ENCODE results near the gene TRAF7.

Gene TRAF7

GRCh38 chr16:2204416-2205103 is 49.0 kb downstream of the TRAF7 start:
- H3K4me1 Mint-ChIP-seq: peaks cover 41% of the 10 kb centered on the region
- H3K27ac Mint-ChIP-seq: peak overlapping the region; percentile 45 to 95
- H3K27me3 Mint-ChIP-seq: peaks cover 11% of the 10 kb centered on the region
- DNase-seq: no peak
- no peaks in the 10 kb centered on the region for H3K9me3 Mint-ChIP-seq
- ATAC-seq: peak; percentile 3
- H3K4me3 Mint-ChIP-seq: peak overlapping the region; percentile 73 to 86

GRCh38 chr16:2205104-2205966 is 49.8 kb downstream of the TRAF7 start, which contains the start of gene MLST8:
TSS of gene MLST8 (plus strand) at chr16:2205454. CDS start at chr16:2206086, 632 bp downstream.
- Mint-ChIP-seq H3K9me3 (no peaks in the 10 kb centered on the region), H3K4me3 (peak within 1 kb of the TSS; percentile 86 to 90), H3K27me3 (peaks cover 4% of the 10 kb centered on the region), H3K4me1 (peaks cover 41% of the 10 kb centered on the region), H3K27ac (peak within 1 kb of the TSS; percentile 95 to 97)
- DNase-seq (peak; percentile 90 to 93), ATAC-seq (peak; percentile 85)

GRCh38 chr16:2205967-2206313 is 50.4 kb downstream of the TRAF7 start:
- H3K4me1 Mint-ChIP-seq: peaks cover 41% of the 10 kb centered on the region
- peak overlapping the region; percentile 86 to 90 for H3K4me3 Mint-ChIP-seq
- DNase-seq: no peak
- no peaks in the 10 kb centered on the region for H3K27me3 Mint-ChIP-seq
- no peaks in the 10 kb centered on the region for H3K9me3 Mint-ChIP-seq
- ATAC-seq: peak; percentile 35
- peak overlapping the region; percentile 89 to 94 for H3K27ac Mint-ChIP-seq

GRCh38 chr16:2206420-2206779 is 50.8 kb downstream of the TRAF7 start:
- Mint-ChIP-seq H3K9me3 (no peaks in the 10 kb centered on the region), H3K4me1 (peaks cover 43% of the 10 kb centered on the region), H3K4me3 (peak overlapping the region; percentile 86 to 90), H3K27ac (peak overlapping the region; percentile 77 to 85), H3K27me3 (no peaks in the 10 kb centered on the region)
- DNase-seq (no peak), ATAC-seq (no peak)

GRCh38 chr16:2206780-2207433 is 51.3 kb downstream of the TRAF7 start:
- no peak for DNase-seq
- Mint-ChIP-seq H3K4me1 (peaks cover 48% of the 10 kb centered on the region), H3K9me3 (no peaks in the 10 kb centered on the region), H3K4me3 (peak overlapping the region; percentile 86 to 90), H3K27me3 (no peaks in the 10 kb centered on the region), H3K27ac (peak overlapping the region; percentile 77 to 85)
- no peak for ATAC-seq

GRCh38 chr16:2207872-2208271 is 52.3 kb downstream of the TRAF7 start:
- Mint-ChIP-seq H3K27me3 (no peaks in the 10 kb centered on the region), H3K4me3 (peak overlapping the region; percentile 86 to 90), H3K27ac (peak overlapping the region; percentile 77 to 90), H3K4me1 (peaks cover 57% of the 10 kb centered on the region), H3K9me3 (no peaks in the 10 kb centered on the region)
- ATAC-seq (no peak), DNase-seq (no peak)

GRCh38 chr16:2208308-2208707 is 52.7 kb downstream of the TRAF7 start:
- Mint-ChIP-seq H3K27ac (peak overlapping the region in 1 of 2 donors; percentile 90), H3K4me3 (peak overlapping the region in 1 of 2 donors; percentile 86), H3K4me1 (peaks cover 61% of the 10 kb centered on the region), H3K27me3 (no peaks in the 10 kb centered on the region), H3K9me3 (no peaks in the 10 kb centered on the region)
- ATAC-seq (no peak), DNase-seq (no peak)

- H3K9me3 Mint-ChIP-seq: no peaks in the 10 kb centered on the region
- no peaks in the 10 kb centered on the region for H3K27me3 Mint-ChIP-seq
- no peak for DNase-seq
Observed at GRCh38 chr16:2208772-2209171, 53.2 kb downstream of the TRAF7 start.

GRCh38 chr16:2209258-2210008 is 53.9 kb downstream of the TRAF7 start:
- ATAC-seq: no peak
- no peaks in the 10 kb centered on the region for H3K27me3 Mint-ChIP-seq
- no peak overlapping the region for H3K27ac Mint-ChIP-seq
- H3K4me3 Mint-ChIP-seq: no peak overlapping the region
- H3K4me1 Mint-ChIP-seq: peaks cover 56% of the 10 kb centered on the region
- no peak for DNase-seq
- H3K9me3 Mint-ChIP-seq: no peaks in the 10 kb centered on the region

More at GRCh38 chr16:2208772-2209171, 53.2 kb downstream of the TRAF7 start:
- Mint-ChIP-seq H3K27ac (no peak overlapping the region), H3K4me1 (peaks cover 61% of the 10 kb centered on the region), H3K4me3 (no peak overlapping the region)
- ATAC-seq: no peak

GRCh38 chr16:2210009-2210332 is 54.4 kb downstream of the TRAF7 start:
- no peaks in the 10 kb centered on the region for H3K9me3 Mint-ChIP-seq
- peaks cover 52% of the 10 kb centered on the region for H3K4me1 Mint-ChIP-seq
- no peak overlapping the region for H3K27ac Mint-ChIP-seq
- no peak for ATAC-seq
- no peak for DNase-seq
- H3K27me3 Mint-ChIP-seq: no peaks in the 10 kb centered on the region
- H3K4me3 Mint-ChIP-seq: no peak overlapping the region

GRCh38 chr16:2210386-2211365 is 55.1 kb downstream of the TRAF7 start, which contains the start of gene BRICD5:
TSS of gene BRICD5 (minus strand) at chr16:2210863. CDS start at chr16:2210833, 30 bp downstream.
- H3K4me1 Mint-ChIP-seq: peaks cover 52% of the 10 kb centered on the region
- H3K9me3 Mint-ChIP-seq: no peaks in the 10 kb centered on the region
- no peak within 1 kb of the TSS for H3K4me3 Mint-ChIP-seq
- DNase-seq: no peak
- peak within 1 kb of the TSS in 1 of 2 donors; percentile 95 for H3K27ac Mint-ChIP-seq
- ATAC-seq: no peak
- no peaks in the 10 kb centered on the region for H3K27me3 Mint-ChIP-seq

- Mint-ChIP-seq H3K27ac (peak overlapping the region in 1 of 2 donors; percentile 54), H3K4me3 (peak overlapping the region; percentile 21 to 24)
Observed at GRCh38 chr16:2211923-2212347, 56.4 kb downstream of the TRAF7 start.

GRCh38 chr16:2212362-2213324 is 57.1 kb downstream of the TRAF7 start:
- H3K27me3 Mint-ChIP-seq: no peaks in the 10 kb centered on the region
- DNase-seq (no peak), ATAC-seq (no peak)
- H3K4me3 Mint-ChIP-seq: peak overlapping the region; percentile 80 to 82
- peak overlapping the region in 1 of 2 donors; percentile 54 for H3K27ac Mint-ChIP-seq
- peaks cover 43% of the 10 kb centered on the region for H3K4me1 Mint-ChIP-seq
- no peaks in the 10 kb centered on the region for H3K9me3 Mint-ChIP-seq

More at GRCh38 chr16:2211923-2212347, 56.4 kb downstream of the TRAF7 start:
- DNase-seq (no peak), ATAC-seq (no peak)
- no peaks in the 10 kb centered on the region for H3K27me3 Mint-ChIP-seq
- no peaks in the 10 kb centered on the region for H3K9me3 Mint-ChIP-seq
- peaks cover 50% of the 10 kb centered on the region for H3K4me1 Mint-ChIP-seq
